Measurements from ENCODE around the gene BANP.
"Not testable (repeated sequence)": the region's sequence is repeated elsewhere in the genome, so short reads cannot be mapped to it uniquely, and the experiment has no call there.

BANP gene

GRCh38 chr16:88009563-88010342 lies 58.5 kb downstream of the BANP start:
- H2AFZ ChIP-seq (ENCODE audit: low read length, unreplicated experiment), result no peak overlapping the region
- H3K4me1 ChIP-seq (ENCODE audit: control insufficient read depth, insufficient read depth, low read length, unreplicated experiment), result peaks cover 11% of the 10 kb centered on the region
- H3K36me3 ChIP-seq (ENCODE audit: insufficient read depth, low read length), result peaks cover 4% of the 10 kb centered on the region; the same call in 1 of the 2 replicates
- H3K79me2 ChIP-seq (ENCODE audit: control insufficient read depth, insufficient read depth, low read length, unreplicated experiment), result no peaks in the 10 kb centered on the region
- no peaks in the 10 kb centered on the region for H3K27me3 ChIP-seq (ENCODE audit: insufficient read depth, low read length)
- no peak overlapping the region for H3K27ac ChIP-seq (ENCODE audit: low read depth, low read length)
- H3K4me3 ChIP-seq (ENCODE audit: low read depth, low read length), result no peak overlapping the region

DNA sequence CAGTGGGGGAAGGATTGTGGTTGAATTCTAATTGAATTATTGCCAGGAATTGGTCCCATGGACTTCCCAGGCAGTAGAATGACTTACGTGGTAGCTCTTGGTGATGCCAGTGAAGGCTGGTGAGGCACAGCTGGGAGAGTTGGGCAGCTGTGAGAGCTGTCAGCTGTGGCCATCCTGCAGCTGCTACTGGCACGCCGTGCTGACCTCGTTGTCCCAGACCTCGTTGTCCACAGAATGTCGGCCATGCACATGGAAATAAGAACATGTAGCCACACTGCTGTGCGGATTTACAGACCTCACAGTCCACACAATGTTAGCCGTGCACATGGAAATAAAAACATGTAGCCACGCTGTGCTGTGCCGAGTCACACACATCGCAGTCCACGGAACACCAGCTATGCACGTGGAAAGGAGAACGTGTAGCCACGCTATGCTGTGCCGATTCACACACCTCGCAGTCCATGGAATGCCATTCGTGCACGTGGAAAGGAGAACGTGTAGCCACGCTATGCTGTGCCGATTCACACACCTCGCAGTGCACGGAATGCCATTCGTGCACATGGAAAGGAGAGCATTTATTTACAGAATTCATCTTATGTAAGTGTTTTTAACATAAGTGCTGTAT lies 59.2 kb downstream of the BANP start:
- Histone ChIP-seq H3K36me3 (ENCODE audit: insufficient read depth, low read length) (peaks cover 4% of the 10 kb centered on the region; the same call in 1 of the 2 replicates), H2AFZ (ENCODE audit: low read length, unreplicated experiment) (no peak overlapping the region), H3K79me2 (ENCODE audit: control insufficient read depth, insufficient read depth, low read length, unreplicated experiment) (no peaks in the 10 kb centered on the region), H3K27me3 (ENCODE audit: insufficient read depth, low read length) (no peaks in the 10 kb centered on the region), H3K4me1 (ENCODE audit: control insufficient read depth, insufficient read depth, low read length, unreplicated experiment) (peaks cover 13% of the 10 kb centered on the region), H3K27ac (ENCODE audit: low read depth, low read length) (no peak overlapping the region), H3K4me3 (ENCODE audit: low read depth, low read length) (no peak overlapping the region)

GRCh38 chr16:88010968-88011483 lies 59.8 kb downstream of the BANP start:
- H2AFZ ChIP-seq (ENCODE audit: low read length, unreplicated experiment), result no peak overlapping the region
- no peak overlapping the region for H3K4me3 ChIP-seq (ENCODE audit: low read depth, low read length)
- no peaks in the 10 kb centered on the region for H3K79me2 ChIP-seq (ENCODE audit: control insufficient read depth, insufficient read depth, low read length, unreplicated experiment)
- peaks cover 13% of the 10 kb centered on the region for H3K4me1 ChIP-seq (ENCODE audit: control insufficient read depth, insufficient read depth, low read length, unreplicated experiment)
- H3K27ac ChIP-seq (ENCODE audit: low read depth, low read length), result no peak overlapping the region
- H3K36me3 ChIP-seq (ENCODE audit: insufficient read depth, low read length), result peaks cover 4% of the 10 kb centered on the region; the same call in 1 of the 2 replicates
- H3K27me3 ChIP-seq (ENCODE audit: insufficient read depth, low read length), result no peaks in the 10 kb centered on the region

GRCh38 chr16:88012360-88012759 lies 61.1 kb downstream of the BANP start:
- peaks cover 13% of the 10 kb centered on the region for H3K4me1 ChIP-seq (ENCODE audit: control insufficient read depth, insufficient read depth, low read length, unreplicated experiment)
- H3K27ac ChIP-seq (ENCODE audit: low read depth, low read length), result no peak overlapping the region
- H3K36me3 ChIP-seq (ENCODE audit: insufficient read depth, low read length), result peaks cover 4% of the 10 kb centered on the region; the same call in 1 of the 2 replicates
- H2AFZ ChIP-seq (ENCODE audit: low read length, unreplicated experiment), result no peak overlapping the region
- no peak overlapping the region for H3K4me3 ChIP-seq (ENCODE audit: low read depth, low read length)
- H3K79me2 ChIP-seq (ENCODE audit: control insufficient read depth, insufficient read depth, low read length, unreplicated experiment), result no peaks in the 10 kb centered on the region
- no peaks in the 10 kb centered on the region for H3K27me3 ChIP-seq (ENCODE audit: insufficient read depth, low read length)

- Histone ChIP-seq H3K27me3 (ENCODE audit: insufficient read depth, low read length) (no peaks in the 10 kb centered on the region), H3K36me3 (ENCODE audit: insufficient read depth, low read length) (no peaks in the 10 kb centered on the region)
Measured at GRCh38 chr16:88013091-88013609, 61.9 kb downstream of the BANP start.

GRCh38 chr16:88013766-88014251 lies 62.6 kb downstream of the BANP start:
- Histone ChIP-seq H3K27ac (ENCODE audit: low read depth, low read length) (peak overlapping the region; percentile 54; the same call in 1 of the 2 replicates), H3K27me3 (ENCODE audit: insufficient read depth, low read length) (no peaks in the 10 kb centered on the region), H2AFZ (ENCODE audit: low read length, unreplicated experiment) (no peak overlapping the region), H3K4me3 (ENCODE audit: low read depth, low read length) (no peak overlapping the region), H3K36me3 (ENCODE audit: insufficient read depth, low read length) (no peaks in the 10 kb centered on the region), H3K79me2 (ENCODE audit: control insufficient read depth, insufficient read depth, low read length, unreplicated experiment) (no peaks in the 10 kb centered on the region), H3K4me1 (ENCODE audit: control insufficient read depth, insufficient read depth, low read length, unreplicated experiment) (peaks cover 13% of the 10 kb centered on the region)

More at GRCh38 chr16:88013091-88013609, 61.9 kb downstream of the BANP start:
- no peaks in the 10 kb centered on the region for H3K79me2 ChIP-seq (ENCODE audit: control insufficient read depth, insufficient read depth, low read length, unreplicated experiment)
- no peak overlapping the region for H3K4me3 ChIP-seq (ENCODE audit: low read depth, low read length)
- H2AFZ ChIP-seq (ENCODE audit: low read length, unreplicated experiment), result no peak overlapping the region
- no peak overlapping the region for H3K27ac ChIP-seq (ENCODE audit: low read depth, low read length)
- H3K4me1 ChIP-seq (ENCODE audit: control insufficient read depth, insufficient read depth, low read length, unreplicated experiment), result peaks cover 13% of the 10 kb centered on the region

DNA sequence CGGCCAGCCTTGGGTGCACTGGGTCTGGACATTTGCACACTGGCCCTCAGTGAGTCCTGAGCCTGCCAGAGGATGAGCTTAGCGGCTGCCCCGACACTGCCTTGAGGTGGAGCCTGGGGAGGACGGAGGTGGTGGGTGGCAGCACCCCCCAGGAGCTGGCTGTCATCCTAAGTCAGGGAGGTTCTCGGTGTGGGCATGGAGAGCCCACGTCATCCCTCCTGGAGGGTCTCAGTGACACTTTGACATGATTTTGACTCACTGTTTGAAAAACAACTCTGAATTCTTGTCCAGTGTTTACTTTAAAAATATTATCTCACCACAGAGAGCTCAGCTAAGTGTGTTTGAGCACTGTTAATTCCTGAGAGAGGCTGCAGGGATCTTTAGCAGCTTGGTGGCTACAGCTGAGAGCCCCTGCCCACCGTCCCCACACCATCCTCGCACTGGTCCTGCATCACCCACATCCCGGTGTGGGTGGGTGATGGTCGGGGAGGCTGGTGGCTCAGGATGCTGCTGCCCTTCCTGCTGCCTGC lies 63.1 kb downstream of the BANP start:
- Histone ChIP-seq H3K4me1 (ENCODE audit: control insufficient read depth, insufficient read depth, low read length, unreplicated experiment) (peaks cover 13% of the 10 kb centered on the region), H3K36me3 (ENCODE audit: insufficient read depth, low read length) (no peaks in the 10 kb centered on the region), H3K79me2 (ENCODE audit: control insufficient read depth, insufficient read depth, low read length, unreplicated experiment) (no peaks in the 10 kb centered on the region), H2AFZ (ENCODE audit: low read length, unreplicated experiment) (no peak overlapping the region), H3K27me3 (ENCODE audit: insufficient read depth, low read length) (no peaks in the 10 kb centered on the region), H3K27ac (ENCODE audit: low read depth, low read length) (peak overlapping the region; percentile 54; the same call in 1 of the 2 replicates), H3K4me3 (ENCODE audit: low read depth, low read length) (no peak overlapping the region)

DNA sequence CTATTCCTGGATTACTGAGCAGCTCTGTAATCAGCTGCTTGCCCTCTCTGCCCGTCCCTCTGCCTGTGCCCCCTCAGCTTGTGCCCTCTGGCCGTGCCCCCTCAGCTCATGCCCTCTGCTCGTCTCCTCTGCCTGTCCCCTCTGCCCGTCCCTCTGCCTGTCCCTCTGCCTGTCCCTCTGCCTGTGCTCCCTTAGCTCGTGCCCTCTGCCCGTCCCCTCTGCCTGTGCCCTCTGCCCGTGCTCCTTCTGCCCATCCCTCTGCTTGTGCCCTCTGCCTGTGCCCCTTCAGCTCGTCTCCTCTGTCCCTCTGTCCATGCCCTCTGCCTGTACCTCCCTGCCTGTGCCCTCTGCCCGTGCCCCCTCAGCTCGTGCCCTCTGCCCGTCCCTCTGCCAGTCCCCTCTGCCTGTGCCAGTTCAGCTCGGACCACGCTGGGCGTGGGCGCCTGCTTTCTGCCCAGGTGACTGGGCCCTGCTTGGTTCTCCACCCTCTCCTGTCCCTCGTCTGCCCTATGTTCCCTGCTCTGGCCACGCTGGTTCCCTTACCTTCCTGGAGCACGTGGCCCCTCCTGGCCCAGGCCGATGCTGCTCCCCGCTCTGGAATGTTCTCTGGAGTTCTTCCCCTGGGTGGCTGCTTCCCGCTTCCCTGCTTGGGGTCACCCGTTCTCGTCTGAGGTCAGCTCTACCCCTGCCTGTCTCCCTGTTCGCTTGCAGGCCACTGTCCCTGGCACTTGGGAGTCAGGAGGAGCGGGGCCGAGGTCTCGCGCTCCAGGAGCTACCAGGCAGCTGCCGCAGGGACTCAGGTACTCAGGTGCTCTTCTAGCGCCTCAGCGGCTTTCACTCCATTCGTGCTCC lies 63.9 kb downstream of the BANP start:
- H3K27ac ChIP-seq (ENCODE audit: low read depth, low read length), result no peak overlapping the region
- no peak overlapping the region for H2AFZ ChIP-seq (ENCODE audit: low read length, unreplicated experiment)
- H3K36me3 ChIP-seq (ENCODE audit: insufficient read depth, low read length), result no peaks in the 10 kb centered on the region
- no peaks in the 10 kb centered on the region for H3K27me3 ChIP-seq (ENCODE audit: insufficient read depth, low read length)
- H3K4me3 ChIP-seq (ENCODE audit: low read depth, low read length), result no peak overlapping the region
- peaks cover 13% of the 10 kb centered on the region for H3K4me1 ChIP-seq (ENCODE audit: control insufficient read depth, insufficient read depth, low read length, unreplicated experiment)
- H3K79me2 ChIP-seq (ENCODE audit: control insufficient read depth, insufficient read depth, low read length, unreplicated experiment), result no peaks in the 10 kb centered on the region

GRCh38 chr16:88015806-88016140 lies 64.5 kb downstream of the BANP start:
- H2AFZ ChIP-seq (ENCODE audit: low read length, unreplicated experiment), result no peak overlapping the region
- no peak overlapping the region for H3K27ac ChIP-seq (ENCODE audit: low read depth, low read length)
- H3K36me3 ChIP-seq (ENCODE audit: insufficient read depth, low read length), result no peaks in the 10 kb centered on the region
- H3K79me2 ChIP-seq (ENCODE audit: control insufficient read depth, insufficient read depth, low read length, unreplicated experiment), result no peaks in the 10 kb centered on the region
- H3K4me3 ChIP-seq (ENCODE audit: low read depth, low read length), result no peak overlapping the region
- H3K27me3 ChIP-seq (ENCODE audit: insufficient read depth, low read length), result no peaks in the 10 kb centered on the region
- peaks cover 13% of the 10 kb centered on the region for H3K4me1 ChIP-seq (ENCODE audit: control insufficient read depth, insufficient read depth, low read length, unreplicated experiment)

GRCh38 chr16:88016386-88016785 lies 65.2 kb downstream of the BANP start:
- not testable (repeated sequence) for H3K27me3 ChIP-seq (ENCODE audit: insufficient read depth, low read length); H3K36me3 ChIP-seq (ENCODE audit: insufficient read depth, low read length); H3K79me2 ChIP-seq (ENCODE audit: control insufficient read depth, insufficient read depth, low read length, unreplicated experiment); H2AFZ ChIP-seq (ENCODE audit: low read length, unreplicated experiment); H3K27ac ChIP-seq (ENCODE audit: low read depth, low read length); H3K4me3 ChIP-seq (ENCODE audit: low read depth, low read length)
- peaks cover 13% of the 10 kb centered on the region for H3K4me1 ChIP-seq (ENCODE audit: control insufficient read depth, insufficient read depth, low read length, unreplicated experiment)
